Testis (tissue), 3 donors: Measurements from ENCODE around the gene STIM1. TPM values are rescaled to one million over a fixed set of nuclear protein-coding genes. Genes with fewer than 3 reads are reported as not detected.
"Not testable (repeated sequence)": the region's sequence is repeated elsewhere in the genome, so short reads cannot be mapped to it uniquely, and the experiment has no call there.

Experiments used
- DNase-seq: peaks from one replicate; pipeline ENCODE4 v3.0.0-alpha.2; 2019
- H3K27ac ChIP-seq, 2 donors: fragments of 200-600 bp; sonication (generic); one replicate each; pipeline ENCODE4 v1.5.1; 2019
- H3K27me3 ChIP-seq: fragments of 200-600 bp; sonication (generic); one replicate; pipeline ENCODE4 v1.5.1; 2019
- H3K36me3 ChIP-seq: fragments of 200-600 bp; sonication (generic); one replicate; pipeline ENCODE4 v1.5.1; 2017; ENCODE audit warnings: low read depth; ENCODE audit errors: missing control alignments
- H3K4me1 ChIP-seq: fragments of 200-600 bp; sonication (generic); one replicate; pipeline ENCODE4 v1.5.1; 2019
- H3K4me3 ChIP-seq, 2 donors: fragments of 200-600 bp; sonication (generic); one replicate each; pipeline ENCODE4 v1.5.1; 2017 to 2019
- H3K9me3 ChIP-seq: fragments of 200-600 bp; sonication (generic); one replicate; pipeline ENCODE4 v1.5.1; 2017
- POLR2A ChIP-seq: fragments of 450-650 bp; IDR thresholded peaks from one replicate; pipeline ENCODE4 v1.6.1; 2017; ENCODE audit warnings: antibody characterized with exemption, mild to moderate bottlenecking, moderate library complexity
- WGBS, 2 donors: methylation state at CpG; one replicate each; pipeline ENCODE4 v1.1.5; 2018; 5-methylcytosine and 5-hydroxymethylcytosine counted together
- intact Hi-C: fragments of 100-400 bp; cut with DNase I; formaldehyde crosslinking; loops from one replicate; pipeline ENCODE4 v1.15.1; 2023; ENCODE audit warnings: low total_unique reads
- polyA plus RNA-seq: library from polyadenylated mRNA; stranded (reverse); fragments of 350-450 nt; fragmentation: Illumina TruSeq; extraction: RNeasy Lipid Tissue Mini Kit (QIAGEN cat#74804); gene quantifications from one replicate; pipeline ENCODE4 v1.2.3, GENCODE V29; 2014; ENCODE audit warnings: low read depth, low replicate concordance; ENCODE audit not compliant: insufficient read depth
- total RNA-seq, 2 donors: library from RNA; depleted of rRNA; stranded (reverse); fragments of >200 nt; gene quantifications; one replicate each; pipeline ENCODE4 v1.2.3, GENCODE V29; 2016
- TF ChIP-seq, protein P1 (sequence below), 3 experiments: fragments of 450-650 bp in 2 of 3; fragments of 200-600 bp in 1 of 3; sonication (generic) in 1 of 3; IDR thresholded peaks; one replicate each; pipeline ENCODE4 v1.5.1; 2016 to 2019; ENCODE audit warnings: antibody characterized with exemption in 3 of 3, mild to moderate bottlenecking in 2 of 3, moderate library complexity in 1 of 3

Gene STIM1
- total and polyA plus RNA-seq, 3 donors from 2014 or later, result 78.2 to 95.5 (median 87.1) TPM

- Histone ChIP-seq H3K27me3 (no peaks in the 10 kb centered on the region), H3K27ac (no peak overlapping the region), H3K4me3 (no peak overlapping the region), H3K4me1 (peaks cover 7% of the 10 kb centered on the region), H3K9me3 (no peaks in the 10 kb centered on the region), H3K36me3 (no peaks in the 10 kb centered on the region)
- DNase-seq, result no peak
- intact Hi-C loops, result no loop called here
- TF ChIP-seq, protein P1, sequence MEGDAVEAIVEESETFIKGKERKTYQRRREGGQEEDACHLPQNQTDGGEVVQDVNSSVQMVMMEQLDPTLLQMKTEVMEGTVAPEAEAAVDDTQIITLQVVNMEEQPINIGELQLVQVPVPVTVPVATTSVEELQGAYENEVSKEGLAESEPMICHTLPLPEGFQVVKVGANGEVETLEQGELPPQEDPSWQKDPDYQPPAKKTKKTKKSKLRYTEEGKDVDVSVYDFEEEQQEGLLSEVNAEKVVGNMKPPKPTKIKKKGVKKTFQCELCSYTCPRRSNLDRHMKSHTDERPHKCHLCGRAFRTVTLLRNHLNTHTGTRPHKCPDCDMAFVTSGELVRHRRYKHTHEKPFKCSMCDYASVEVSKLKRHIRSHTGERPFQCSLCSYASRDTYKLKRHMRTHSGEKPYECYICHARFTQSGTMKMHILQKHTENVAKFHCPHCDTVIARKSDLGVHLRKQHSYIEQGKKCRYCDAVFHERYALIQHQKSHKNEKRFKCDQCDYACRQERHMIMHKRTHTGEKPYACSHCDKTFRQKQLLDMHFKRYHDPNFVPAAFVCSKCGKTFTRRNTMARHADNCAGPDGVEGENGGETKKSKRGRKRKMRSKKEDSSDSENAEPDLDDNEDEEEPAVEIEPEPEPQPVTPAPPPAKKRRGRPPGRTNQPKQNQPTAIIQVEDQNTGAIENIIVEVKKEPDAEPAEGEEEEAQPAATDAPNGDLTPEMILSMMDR (IDR thresholded peaks at IDR 0.05), result no peak
- TF ChIP-seq POLR2A, result no peak
- 72 to 77% methylated on average over 5 of the region's 5 CpGs for WGBS, 2 donors
Measured at GRCh38 chr11:3894128-3894731, 38.8 kb downstream of the STIM1 start.

DNA sequence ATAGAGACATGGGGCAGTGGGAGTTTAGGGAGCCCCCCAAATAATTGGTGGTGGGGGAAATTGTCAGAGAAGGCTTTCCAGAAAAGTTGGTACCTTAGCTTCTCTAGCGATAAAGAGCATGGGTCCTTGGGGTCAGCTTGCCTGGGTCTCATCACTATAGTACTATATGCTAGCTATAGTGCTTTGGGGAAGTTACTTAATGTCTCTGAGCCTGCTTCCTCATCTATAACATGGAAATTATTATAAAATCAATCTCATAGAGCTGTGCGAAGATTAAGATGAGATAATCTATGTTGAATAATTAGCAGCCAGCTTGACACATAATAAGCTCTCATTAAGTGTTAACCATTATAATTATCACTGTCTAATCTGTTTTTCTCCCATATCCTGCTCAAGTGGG, 41.2 kb downstream of the STIM1 start:
- no peaks in the 10 kb centered on the region for H3K27me3 ChIP-seq
- no peaks in the 10 kb centered on the region for H3K9me3 ChIP-seq
- no peaks in the 10 kb centered on the region for H3K36me3 ChIP-seq
- intact Hi-C loops, result no loop called here
- peaks cover 7% of the 10 kb centered on the region for H3K4me1 ChIP-seq
- no peak for TF ChIP-seq POLR2A
- TF ChIP-seq, protein P1 (IDR thresholded peaks at IDR 0.05), result no peak
- H3K4me3 ChIP-seq, result no peak overlapping the region
- H3K27ac ChIP-seq, result no peak overlapping the region
- WGBS, 2 donors, result 85 to 89% methylated on average over 2 of the region's 2 CpGs
- no peak for DNase-seq

GRCh38 chr11:3900230-3900629, 44.8 kb downstream of the STIM1 start:
- H3K4me1 ChIP-seq, result peaks cover 12% of the 10 kb centered on the region
- H3K4me3 ChIP-seq, DNase-seq, H3K9me3 ChIP-seq, H3K27me3 ChIP-seq, H3K36me3 ChIP-seq, H3K27ac ChIP-seq, intact Hi-C loops: not testable (repeated sequence)
- WGBS, 2 donors, result 90% methylated on average over 9 to 19 of the region's 19 CpGs

GRCh38 chr11:3901249-3902025, 46.0 kb downstream of the STIM1 start:
- WGBS, 2 donors, result 91% methylated on average over 5 to 6 of the region's 6 CpGs
- H3K9me3 ChIP-seq, result no peaks in the 10 kb centered on the region
- intact Hi-C loops, result no loop called here
- H3K4me1 ChIP-seq, result peaks cover 17% of the 10 kb centered on the region
- no peak overlapping the region for H3K27ac ChIP-seq
- no peak for DNase-seq
- TF ChIP-seq POLR2A, result no peak
- TF ChIP-seq, protein P1 (IDR thresholded peaks at IDR 0.05), result no peak
- no peaks in the 10 kb centered on the region for H3K36me3 ChIP-seq
- no peaks in the 10 kb centered on the region for H3K27me3 ChIP-seq
- no peak overlapping the region for H3K4me3 ChIP-seq

GRCh38 chr11:3902441-3902840, 47.0 kb downstream of the STIM1 start:
- Histone ChIP-seq H3K4me1 (peaks cover 10% of the 10 kb centered on the region), H3K27ac (no peak overlapping the region)
- WGBS, 2 donors, result 91 to 94% methylated on average over 7 of the region's 7 CpGs

More at GRCh38 chr11:3902441-3902840, 47.0 kb downstream of the STIM1 start:
- no peaks in the 10 kb centered on the region for H3K9me3 ChIP-seq
- no peak for DNase-seq
- no peaks in the 10 kb centered on the region for H3K27me3 ChIP-seq
- no peak overlapping the region for H3K4me3 ChIP-seq
- no peaks in the 10 kb centered on the region for H3K36me3 ChIP-seq
- no peak for TF ChIP-seq POLR2A
- TF ChIP-seq, protein P1 (IDR thresholded peaks at IDR 0.05), result no peak
- intact Hi-C loops, result no loop called here
